OCI-LY7 (cell line): ENCODE results near the gene LBP. TPM values are rescaled to one million over a fixed set of nuclear protein-coding genes. Genes with fewer than 3 reads are reported as not detected.
"Not testable (repeated sequence)": the region's sequence is repeated elsewhere in the genome, so short reads cannot be mapped to it uniquely, and the experiment has no call there.

ENCODE experiments used
- BruUV-seq: library from RNA; stranded (reverse); fragments of 400-500 nt; replicated peaks from 2 replicates; lab custom pipeline; 2021; lab: Mats Ljungman, UMichigan
- CTCF ChIA-PET: fragments of 300-600 bp; sonication (Branson Sonifier 250); formaldehyde crosslinking; loops from one replicate; lab custom pipeline; 2022; ENCODE audit warnings: antibody characterized with exemption; ENCODE audit not compliant: unreplicated experiment; lab: Charles Lee
- POLR2A ChIA-PET: fragments of 300-600 bp; sonication (Branson Sonifier 250); formaldehyde crosslinking; loops from one replicate; lab custom pipeline; 2022; ENCODE audit warnings: antibody characterized with exemption; lab: Charles Lee
- DNase-seq: peaks from one replicate; pipeline ENCODE4 v3.0.0-alpha.2; 2015; ENCODE audit warnings: low spot score
- H2AFZ ChIP-seq: fragments of 200-600 bp; sonication (generic), shearing (Covaris generic); 2 replicates; pipeline ENCODE4 v1.6.1; 2014; ENCODE audit warnings: mild to moderate bottlenecking, antibody characterized with exemption, low read length, moderate library complexity
- H3K27ac ChIP-seq: fragments of 200-600 bp; sonication (generic); 2 replicates; pipeline ENCODE4 v1.5.1; 2014; ENCODE audit warnings: mixed run types, low read depth, mild to moderate bottlenecking, moderate library complexity, low read length, inconsistent platforms; ENCODE audit not compliant: poor library complexity, severe bottlenecking
- H3K36me3 ChIP-seq: fragments of 200-600 bp; sonication (generic); 2 replicates; pipeline ENCODE4 v1.6.1; 2014; ENCODE audit warnings: mild to moderate bottlenecking, antibody characterized with exemption, low read length, moderate library complexity, mixed read lengths; ENCODE audit not compliant: insufficient read depth
- H3K4me1 ChIP-seq: fragments of 200-600 bp; sonication (generic); 2 replicates; pipeline ENCODE4 v1.5.1; 2014; ENCODE audit warnings: mild to moderate bottlenecking, low read length; ENCODE audit not compliant: insufficient read depth, poor library complexity, severe bottlenecking
- H3K4me2 ChIP-seq: fragments of 200-600 bp; sonication (generic); 2 replicates; pipeline ENCODE4 v1.6.1; 2014; ENCODE audit warnings: mild to moderate bottlenecking, low read length
- H3K4me3 ChIP-seq: fragments of 200-600 bp; sonication (generic); 2 replicates; pipeline ENCODE4 v1.5.1; 2014; ENCODE audit warnings: mild to moderate bottlenecking, low read depth, low read length; ENCODE audit not compliant: poor library complexity, severe bottlenecking
- H3K79me2 ChIP-seq: fragments of 200-600 bp; sonication (generic); 2 replicates; pipeline ENCODE4 v1.6.1; 2016; ENCODE audit warnings: low read depth, mild to moderate bottlenecking, low read length, moderate library complexity, mixed read lengths; ENCODE audit not compliant: insufficient read depth
- H3K9me2 ChIP-seq: fragments of 200-600 bp; sonication (generic); 2 replicates; pipeline ENCODE4 v1.6.1; 2016; ENCODE audit warnings: mild to moderate bottlenecking, low read length, mixed read lengths; ENCODE audit not compliant: insufficient read depth
- H3K9me3 ChIP-seq: fragments of 200-600 bp; sonication (generic); 2 replicates; pipeline ENCODE4 v1.6.1; 2014; ENCODE audit warnings: mild to moderate bottlenecking, mixed run types, low read length, mixed read lengths
- H4K20me1 ChIP-seq: fragments of 200-600 bp; sonication (generic); 2 replicates; pipeline ENCODE4 v1.6.1; 2014; ENCODE audit warnings: mild to moderate bottlenecking, antibody characterized with exemption, low read length, moderate library complexity, mixed read lengths; ENCODE audit not compliant: insufficient read depth
- CTCF ChIP-seq: fragments of 200-600 bp; sonication (generic); conservative IDR thresholded peaks from 2 replicates; pipeline ENCODE4 v1.5.1; 2014; ENCODE audit warnings: mild to moderate bottlenecking, antibody characterized with exemption, low read length, moderate library complexity, mixed read lengths
- EZH2phosphoT487 ChIP-seq: fragments of 200-600 bp; sonication (generic); IDR thresholded peaks from 2 replicates; pipeline ENCODE4 v1.6.1; 2018; ENCODE audit warnings: low read depth, borderline replicate concordance, mild to moderate bottlenecking, mixed run types, antibody characterized with exemption, low read length, moderate library complexity, mixed read lengths
- intact Hi-C: fragments of 100-400 bp; cut with micrococcal nuclease; formaldehyde crosslinking; loops from one replicate; pipeline ENCODE4 v1.10.0; 2022; ENCODE audit not compliant: unreplicated experiment
- total RNA-seq, 2 experiments: library from RNA; depleted of rRNA in 1 of 2; stranded (reverse); fragments of >200 nt in 1 of 2; shearing (Covaris generic) in 1 of 2; gene quantifications; 2 replicates each; pipeline ENCODE4 v1.2.3, GENCODE V29; 2014 to 2022

The LBP gene
- total RNA-seq, 2 experiments from 2014 or later: not detected

- no TSS peak for BruUV-seq
- no peak overlapping the region for H3K4me2 ChIP-seq
- no peaks in the 10 kb centered on the region for H4K20me1 ChIP-seq
- POLR2A ChIA-PET: no interaction called here
- H3K79me2 ChIP-seq: no peaks in the 10 kb centered on the region
- H3K36me3 ChIP-seq: no peaks in the 10 kb centered on the region
- no peaks in the 10 kb centered on the region for H3K4me1 ChIP-seq
- H3K9me3 ChIP-seq: no peaks in the 10 kb centered on the region
- H3K27ac ChIP-seq: no peak overlapping the region
- DNase-seq: no peak
- intact Hi-C loops: no loop called here
- no peaks in the 10 kb centered on the region for H3K9me2 ChIP-seq
- CTCF ChIA-PET: no interaction called here
- no peak overlapping the region for H3K4me3 ChIP-seq
- TF ChIP-seq CTCF: no peak
- no peak for TF ChIP-seq EZH2phosphoT487
- no peak overlapping the region for H2AFZ ChIP-seq
These were observed 27.6 kb downstream of the LBP start for GRCh38 chr20:38373898-38374297.

- H3K9me3 ChIP-seq: no peaks in the 10 kb centered on the region
- no peak overlapping the region for H3K4me3 ChIP-seq
- H3K79me2 ChIP-seq: no peaks in the 10 kb centered on the region
- no peak for TF ChIP-seq EZH2phosphoT487
- no peak for TF ChIP-seq CTCF
- no peaks in the 10 kb centered on the region for H3K9me2 ChIP-seq
- H2AFZ ChIP-seq: no peak overlapping the region
- no peaks in the 10 kb centered on the region for H3K4me1 ChIP-seq
- H3K27ac ChIP-seq: no peak overlapping the region
- DNase-seq: no peak
- POLR2A ChIA-PET: interaction anchor here (0.6 kb wide), 1 partner anchor 10 kb away, joined by 4 read pairs; no protein-coding TSS in a partner anchor
- no TSS peak for BruUV-seq
- no peaks in the 10 kb centered on the region for H3K36me3 ChIP-seq
- intact Hi-C loops: no loop called here
- no peak overlapping the region for H3K4me2 ChIP-seq
- CTCF ChIA-PET: no interaction called here
- no peaks in the 10 kb centered on the region for H4K20me1 ChIP-seq
These were observed 30.9 kb downstream of the LBP start for GRCh38 chr20:38377039-38377685.

- H3K9me3 ChIP-seq, DNase-seq, H2AFZ ChIP-seq, H3K4me1 ChIP-seq, H3K9me2 ChIP-seq, H3K4me3 ChIP-seq, H3K36me3 ChIP-seq, H3K27ac ChIP-seq, BruUV-seq, H3K79me2 ChIP-seq, CTCF ChIA-PET, H3K4me2 ChIP-seq, H4K20me1 ChIP-seq, intact Hi-C loops, POLR2A ChIA-PET: not testable (repeated sequence)
These were observed 31.6 kb downstream of the LBP start for GRCh38 chr20:38377838-38378237.
